ENCODE measurements around the gene FAM163A.

Gene FAM163A

DNA sequence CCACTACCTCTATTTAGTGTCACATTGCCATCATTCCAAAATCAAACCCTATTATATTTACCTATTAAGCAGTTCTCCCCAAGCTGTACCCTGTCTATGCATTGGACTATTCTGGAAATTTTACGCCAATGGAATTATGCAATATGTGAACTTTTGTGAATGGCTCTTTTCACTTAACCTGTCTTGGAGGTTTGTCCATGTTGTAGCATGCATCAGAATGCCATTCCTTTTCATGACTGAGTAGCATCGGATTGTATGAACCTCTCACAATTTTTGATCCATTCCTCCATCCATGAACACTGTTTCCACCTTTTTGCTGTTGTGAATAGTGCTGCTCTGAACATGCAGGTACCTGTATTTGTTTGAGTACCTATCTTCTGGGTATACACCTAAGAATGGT, 33.7 kb downstream of the FAM163A start:
- no peak for TF ChIP-seq CTCF (IDR thresholded peaks at IDR 0.05)
- Histone ChIP-seq H3K4me3 (no peak overlapping the region), H3K27ac (no peak overlapping the region)
- DNase-seq (ENCODE audit: low spot score) = no peak

GRCh38 chr1:179777731-179778130, 34.6 kb downstream of the FAM163A start:
- Histone ChIP-seq H3K4me3 (no peak overlapping the region), H3K27ac (no peak overlapping the region)
- no peak for TF ChIP-seq CTCF (IDR thresholded peaks at IDR 0.05)
- no peak for DNase-seq (ENCODE audit: low spot score)

GRCh38 chr1:179779645-179780272, 36.7 kb downstream of the FAM163A start:
- no peak for DNase-seq (ENCODE audit: low spot score)
- Histone ChIP-seq H3K27ac (no peak overlapping the region), H3K4me3 (no peak overlapping the region)
- no peak for TF ChIP-seq CTCF (IDR thresholded peaks at IDR 0.05)

GRCh38 chr1:179781962-179782361, 38.9 kb downstream of the FAM163A start:
- H3K27ac ChIP-seq = no peak overlapping the region
- no peak overlapping the region for H3K4me3 ChIP-seq
- TF ChIP-seq CTCF (IDR thresholded peaks at IDR 0.05) = no peak
- DNase-seq (ENCODE audit: low spot score) = no peak

- no peak overlapping the region for H3K4me3 ChIP-seq
- TF ChIP-seq CTCF (IDR thresholded peaks at IDR 0.05) = no peak
- DNase-seq (ENCODE audit: low spot score) = no peak
- H3K27ac ChIP-seq = no peak overlapping the region
These were observed 41.9 kb downstream of the FAM163A start for GRCh38 chr1:179785031-179785431.

GRCh38 chr1:179785728-179786127, 42.6 kb downstream of the FAM163A start:
- DNase-seq (ENCODE audit: low spot score) = no peak
- TF ChIP-seq CTCF (IDR thresholded peaks at IDR 0.05) = no peak

DNA sequence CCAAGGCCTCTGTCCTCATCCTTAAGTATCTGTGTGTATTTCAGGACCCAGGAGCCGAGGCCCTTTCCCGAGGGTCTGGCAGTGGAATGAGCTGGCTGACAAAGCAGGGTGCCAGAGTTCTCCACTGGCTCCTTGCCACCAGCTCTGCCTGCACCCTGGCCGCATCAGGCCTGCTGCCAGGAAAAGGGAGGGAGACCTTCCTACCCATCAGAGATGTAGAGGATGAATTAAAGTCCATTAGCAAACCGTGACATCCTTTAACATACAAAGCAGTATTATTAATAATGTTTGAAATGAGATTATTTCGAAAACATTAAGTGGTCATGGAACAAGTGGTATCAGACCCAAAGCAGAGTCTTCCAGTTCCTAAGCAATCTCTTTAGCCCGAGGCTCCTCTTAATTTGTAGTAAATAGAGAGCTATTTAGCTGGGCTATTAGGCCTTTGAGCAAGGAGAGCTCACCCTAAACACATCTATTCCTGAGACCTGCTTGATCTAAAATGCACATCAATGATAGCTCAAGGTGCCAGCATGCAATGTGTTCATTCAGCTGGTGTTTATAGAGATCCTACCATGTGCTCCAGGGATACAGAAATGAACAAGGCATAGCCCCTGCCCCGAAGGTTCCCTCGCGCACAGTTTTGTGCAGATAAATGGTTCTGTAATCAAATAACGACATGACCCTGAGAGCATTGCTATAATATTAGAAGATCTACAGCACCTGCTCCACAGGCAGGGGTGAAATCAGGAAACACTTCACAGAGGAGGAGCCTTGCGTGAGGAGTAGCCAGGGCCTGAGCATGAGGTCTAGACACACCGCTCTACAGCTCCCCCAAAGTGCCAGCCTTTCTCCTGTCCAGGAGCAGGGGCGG, 44.0 kb downstream of the FAM163A start:
- DNase-seq (ENCODE audit: low spot score) = no peak
- no peak for TF ChIP-seq CTCF (IDR thresholded peaks at IDR 0.05)
- H3K27ac ChIP-seq = no peak overlapping the region
- no peak overlapping the region for H3K4me3 ChIP-seq

More at GRCh38 chr1:179785728-179786127, 42.6 kb downstream of the FAM163A start:
- Histone ChIP-seq H3K4me3 (no peak overlapping the region), H3K27ac (no peak overlapping the region)
